ENCODE measurements around the gene OPCML. TPM values are rescaled to one million over a fixed set of nuclear protein-coding genes. Genes with fewer than 3 reads are reported as not detected.

The OPCML gene
- total RNA-seq, 2 donors from 2014 or later, result not detected

DNA sequence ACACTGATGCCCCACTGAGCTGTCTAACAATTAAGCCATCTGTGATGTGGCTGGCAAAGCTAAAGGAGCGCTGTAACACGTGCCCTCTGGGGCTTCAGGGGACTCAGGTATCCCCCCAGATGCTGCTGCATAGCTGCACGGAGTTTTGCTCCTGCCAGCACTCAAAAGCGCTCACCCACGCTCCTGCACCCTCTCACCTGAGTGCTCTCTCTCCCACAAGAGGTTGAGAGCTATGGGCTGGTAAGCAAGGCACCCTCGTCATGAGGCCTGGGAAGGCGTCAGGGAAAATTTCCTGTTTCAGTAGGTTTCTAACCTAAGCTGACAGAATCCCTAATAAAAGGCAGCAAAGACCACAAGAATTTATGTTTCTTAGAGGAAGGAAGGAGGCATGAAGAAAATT, 850.3 kb downstream of the OPCML start:
- Histone ChIP-seq H3K4me1 (ENCODE audit: control insufficient read depth in 1 of 2, low read depth in 2 of 2) (no peaks in the 10 kb centered on the region), H3K4me3 (no peak overlapping the region), H3K9me3 (no peaks in the 10 kb centered on the region), H3K27me3 (replicated peaks; ENCODE audit: insufficient read depth) (no peaks in the 10 kb centered on the region), H3K27ac (no peak overlapping the region), H3K36me3 (no peaks in the 10 kb centered on the region)
- DNase-seq (ENCODE audit: low spot score) (no peak), ATAC-seq (ENCODE audit: insufficient number of reproducible peaks, low FRiP score, low read depth) (no peak)
- TF ChIP-seq, protein P1, sequence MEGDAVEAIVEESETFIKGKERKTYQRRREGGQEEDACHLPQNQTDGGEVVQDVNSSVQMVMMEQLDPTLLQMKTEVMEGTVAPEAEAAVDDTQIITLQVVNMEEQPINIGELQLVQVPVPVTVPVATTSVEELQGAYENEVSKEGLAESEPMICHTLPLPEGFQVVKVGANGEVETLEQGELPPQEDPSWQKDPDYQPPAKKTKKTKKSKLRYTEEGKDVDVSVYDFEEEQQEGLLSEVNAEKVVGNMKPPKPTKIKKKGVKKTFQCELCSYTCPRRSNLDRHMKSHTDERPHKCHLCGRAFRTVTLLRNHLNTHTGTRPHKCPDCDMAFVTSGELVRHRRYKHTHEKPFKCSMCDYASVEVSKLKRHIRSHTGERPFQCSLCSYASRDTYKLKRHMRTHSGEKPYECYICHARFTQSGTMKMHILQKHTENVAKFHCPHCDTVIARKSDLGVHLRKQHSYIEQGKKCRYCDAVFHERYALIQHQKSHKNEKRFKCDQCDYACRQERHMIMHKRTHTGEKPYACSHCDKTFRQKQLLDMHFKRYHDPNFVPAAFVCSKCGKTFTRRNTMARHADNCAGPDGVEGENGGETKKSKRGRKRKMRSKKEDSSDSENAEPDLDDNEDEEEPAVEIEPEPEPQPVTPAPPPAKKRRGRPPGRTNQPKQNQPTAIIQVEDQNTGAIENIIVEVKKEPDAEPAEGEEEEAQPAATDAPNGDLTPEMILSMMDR (IDR thresholded peaks at IDR 0.05), result no peak

DNA sequence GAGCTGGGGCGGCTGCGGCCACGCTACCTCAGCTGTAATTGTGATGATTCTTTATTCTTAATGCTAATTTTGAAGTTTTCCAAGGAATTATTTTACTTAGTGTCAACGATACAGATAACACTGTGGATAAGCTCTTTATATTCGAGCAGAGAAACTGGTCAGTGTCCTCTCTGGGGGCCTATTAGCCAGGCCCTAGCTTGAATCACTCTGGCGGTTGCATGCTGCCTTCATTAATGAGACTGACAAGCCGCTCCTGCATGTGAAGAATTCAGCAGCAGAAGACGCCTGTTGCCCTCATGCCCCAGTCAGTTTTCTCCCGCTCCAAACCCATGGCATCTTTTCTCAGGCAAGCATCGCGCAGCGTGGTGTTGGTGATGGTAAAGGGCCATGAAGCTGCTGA, 851.7 kb downstream of the OPCML start:
- no peak for ATAC-seq (ENCODE audit: insufficient number of reproducible peaks, low FRiP score, low read depth)
- TF ChIP-seq, protein P1 (IDR thresholded peaks at IDR 0.05), result no peak

DNA sequence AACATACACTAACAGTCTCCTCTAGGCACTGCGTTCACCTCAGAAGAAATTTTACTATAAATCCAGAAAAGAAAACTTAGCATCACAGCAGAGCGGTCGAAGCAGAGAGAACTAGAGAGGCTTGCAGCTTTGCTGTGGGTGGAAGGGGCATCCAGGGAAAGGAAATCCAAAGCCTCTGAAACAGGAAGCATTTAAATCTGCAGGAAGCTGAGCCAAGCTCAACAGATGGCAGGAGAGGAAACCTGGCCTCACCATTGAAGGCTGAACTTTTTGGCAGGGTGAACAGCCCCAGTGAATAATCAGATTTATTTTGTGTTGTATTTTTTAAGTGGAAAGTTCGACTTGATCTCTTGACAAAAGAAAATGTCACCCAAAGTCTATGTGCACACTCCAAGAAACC, 858.1 kb downstream of the OPCML start:
- no peaks in the 10 kb centered on the region for H3K27me3 ChIP-seq (replicated peaks; ENCODE audit: insufficient read depth)
- DNase-seq (ENCODE audit: low spot score), result no peak
- no peaks in the 10 kb centered on the region for H3K36me3 ChIP-seq
- TF ChIP-seq, protein P1 (IDR thresholded peaks at IDR 0.05), result no peak
- H3K27ac ChIP-seq, result no peak overlapping the region
- H3K4me3 ChIP-seq, result no peak overlapping the region
- H3K4me1 ChIP-seq (ENCODE audit: control insufficient read depth in 1 of 2, low read depth in 2 of 2), result no peaks in the 10 kb centered on the region
- no peak for ATAC-seq (ENCODE audit: insufficient number of reproducible peaks, low FRiP score, low read depth)
- H3K9me3 ChIP-seq, result no peaks in the 10 kb centered on the region

More for the DNA sequence above, 851.7 kb downstream of the OPCML start:
- Histone ChIP-seq H3K9me3 (no peaks in the 10 kb centered on the region), H3K27me3 (replicated peaks; ENCODE audit: insufficient read depth) (no peaks in the 10 kb centered on the region), H3K4me3 (no peak overlapping the region), H3K4me1 (ENCODE audit: control insufficient read depth in 1 of 2, low read depth in 2 of 2) (no peaks in the 10 kb centered on the region), H3K36me3 (no peaks in the 10 kb centered on the region), H3K27ac (no peak overlapping the region)
- DNase-seq (ENCODE audit: low spot score), result no peak

DNA sequence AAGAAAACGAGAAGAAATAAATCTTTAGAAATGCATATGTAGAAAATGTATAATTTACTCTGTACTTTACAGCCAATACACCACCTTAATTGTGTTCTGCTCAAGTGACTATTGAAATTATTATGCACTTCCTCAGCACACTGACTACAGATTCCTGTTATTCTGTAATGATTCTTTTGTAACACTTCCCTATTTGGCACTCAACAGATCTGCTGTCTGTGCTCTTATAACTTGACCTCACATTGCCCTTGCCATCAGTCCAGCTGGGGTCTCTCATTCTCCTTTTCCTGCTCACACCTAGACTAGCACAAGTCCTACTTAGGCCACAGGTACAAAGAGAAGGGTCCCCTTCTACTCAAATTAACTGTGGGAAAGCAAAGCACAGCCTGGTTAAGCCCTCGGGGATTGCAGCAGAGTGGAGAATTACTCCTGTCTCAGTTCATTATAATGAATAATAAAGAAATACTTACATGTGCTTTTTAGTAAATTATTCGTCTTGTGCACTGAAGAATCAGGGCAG, 860.4 kb downstream of the OPCML start:
- Histone ChIP-seq H3K9me3 (no peaks in the 10 kb centered on the region), H3K27ac (no peak overlapping the region), H3K27me3 (replicated peaks; ENCODE audit: insufficient read depth) (no peaks in the 10 kb centered on the region), H3K4me1 (ENCODE audit: control insufficient read depth in 1 of 2, low read depth in 2 of 2) (no peaks in the 10 kb centered on the region), H3K36me3 (no peaks in the 10 kb centered on the region), H3K4me3 (no peak overlapping the region)
- TF ChIP-seq, protein P1 (IDR thresholded peaks at IDR 0.05), result no peak
- ATAC-seq (ENCODE audit: insufficient number of reproducible peaks, low FRiP score, low read depth) (no peak), DNase-seq (ENCODE audit: low spot score) (no peak)

DNA sequence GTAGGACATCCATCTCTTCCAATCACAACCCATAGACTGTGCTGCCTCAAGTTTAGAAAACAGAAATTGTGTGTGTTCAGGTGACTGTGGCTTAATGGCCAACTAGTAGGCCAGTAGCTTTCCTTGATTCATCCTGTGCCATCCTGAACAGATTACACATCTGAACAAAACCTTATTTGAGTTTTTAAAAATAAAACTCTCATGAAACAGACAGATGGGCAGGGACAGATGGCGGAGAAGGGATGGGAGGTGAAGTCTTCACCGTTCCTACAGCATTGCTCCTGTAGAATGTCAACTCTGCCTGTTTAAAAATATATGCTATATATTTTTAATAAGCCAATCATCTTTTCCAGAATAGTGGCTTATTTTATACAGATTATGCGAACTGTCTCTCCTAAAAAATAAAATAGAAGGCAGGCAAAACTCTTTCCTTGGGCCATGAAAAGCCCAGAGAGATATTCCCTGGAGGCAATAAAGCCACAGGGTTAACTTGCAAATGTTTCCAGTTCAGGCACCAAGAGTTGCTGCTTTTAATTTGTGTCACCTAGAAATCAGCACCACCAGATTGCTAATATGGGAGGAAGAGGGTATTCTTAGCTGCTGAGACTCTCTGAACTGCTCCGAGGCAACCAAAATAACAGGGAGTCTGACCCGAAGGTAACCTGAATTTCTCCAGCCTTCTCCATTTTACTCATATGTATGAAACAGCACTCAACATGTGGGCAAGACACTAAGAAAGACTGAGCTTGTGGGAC, 861.2 kb downstream of the OPCML start:
- no peak for ATAC-seq (ENCODE audit: insufficient number of reproducible peaks, low FRiP score, low read depth)
- TF ChIP-seq, protein P1 (IDR thresholded peaks at IDR 0.05), result no peak
- DNase-seq (ENCODE audit: low spot score), result no peak
- no peaks in the 10 kb centered on the region for H3K9me3 ChIP-seq
- H3K36me3 ChIP-seq, result no peaks in the 10 kb centered on the region
- no peaks in the 10 kb centered on the region for H3K4me1 ChIP-seq (ENCODE audit: control insufficient read depth in 1 of 2, low read depth in 2 of 2)
- H3K4me3 ChIP-seq, result no peak overlapping the region
- no peaks in the 10 kb centered on the region for H3K27me3 ChIP-seq (replicated peaks; ENCODE audit: insufficient read depth)
- H3K27ac ChIP-seq, result no peak overlapping the region

Measured in thoracic aorta (tissue), 2 donors.